H1 (cell line): ENCODE data around the gene MEI1. TPM values are rescaled to one million over a fixed set of nuclear protein-coding genes. Genes with fewer than 3 reads are reported as not detected.

Experiments used
- CTBP2 ChIP-seq: IDR thresholded peaks from 2 replicates; pipeline ENCODE4 v1.7.0; 2011; ENCODE audit warnings: borderline replicate concordance, mild to moderate bottlenecking, moderate library complexity, mixed read lengths, low read length; ENCODE audit not compliant: insufficient read depth, insufficient read length
- GABPA ChIP-seq: IDR thresholded peaks from 2 replicates; pipeline ENCODE4 v1.6.1; 2011; ENCODE audit warnings: mild to moderate bottlenecking, low read length, moderate library complexity, borderline replicate concordance; ENCODE audit not compliant: insufficient read depth
- JUND ChIP-seq: IDR thresholded peaks from 2 replicates; pipeline ENCODE4 v1.6.1; 2011; ENCODE audit warnings: mild to moderate bottlenecking, improper control_type of control experiment, low read length
- polyA plus RNA-seq, 7 experiments: library from polyadenylated mRNA; depleted of rRNA in 3 of 7; stranded (reverse) in 5 of 7; unstranded in 2 of 7; fragments of >200 nt in 5 of 7; fragments of 200-250 nt in 2 of 7; gene quantifications; 1 replicate in 5 of 7; 2 replicates in 1 of 7; 4 replicates in 1 of 7; pipeline versions ENCODE4 v1.2.1 to v1.2.3, GENCODE V29; 2011 to 2013; ENCODE audit warnings: missing spikeins in 2 of 7, mixed read lengths in 2 of 7
- total RNA-seq: library from RNA; stranded (reverse); fragmentation: NEBNext Ultra II Directional; extraction: Animal tissue kit (Norgen Biotek cat#: 25700); gene quantifications from 2 replicates; pipeline ENCODE4 v1.2.1, GENCODE V29; 2021

The MEI1 gene
- total and polyA plus RNA-seq, 2 of the 8 experiments (the other 6 are each of a cell fraction or from before 2014, with no cell fraction given): 0.27 to 0.54 TPM

DNA sequence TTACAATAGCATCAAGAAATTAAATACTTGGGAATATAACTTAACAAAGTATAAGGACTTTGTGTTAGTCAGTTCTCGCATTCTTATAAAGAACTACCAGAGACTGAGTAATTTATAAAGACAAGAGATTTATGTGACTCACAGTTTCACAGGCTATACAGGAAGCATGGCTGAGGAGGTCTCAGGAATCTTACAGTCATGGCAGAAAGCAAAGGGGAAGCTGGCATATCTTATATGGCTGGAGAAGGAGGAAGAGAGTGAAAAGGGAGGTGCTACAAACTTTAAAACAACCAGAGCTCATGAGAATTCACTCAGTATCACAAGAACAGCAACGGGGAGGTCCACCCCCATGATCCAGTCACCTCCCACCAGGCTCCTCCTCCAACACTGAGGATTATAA, 69.1 kb downstream of the MEI1 start (continued):
- TF ChIP-seq GABPA: no peak
- TF ChIP-seq CTBP2: no peak
- no peak for TF ChIP-seq JUND
